Measurements from ENCODE around the gene ARHGAP26. TPM values are rescaled to one million over a fixed set of nuclear protein-coding genes. Genes with fewer than 3 reads are reported as not detected.

Gene ARHGAP26
- total RNA-seq, 1 experiment from 2014 or later = 54.3 TPM

- Mint-ChIP-seq H3K4me3 (ENCODE audit: unreplicated experiment) (no peak overlapping the region), H3K27me3 (ENCODE audit: insufficient read depth, unreplicated experiment) (no peaks in the 10 kb centered on the region), H3K27ac (ENCODE audit: low read depth, unreplicated experiment) (peak overlapping the region; percentile 68), H3K36me3 (ENCODE audit: insufficient read depth, unreplicated experiment) (no peaks in the 10 kb centered on the region), H3K9me3 (ENCODE audit: unreplicated experiment) (peaks cover 8% of the 10 kb centered on the region), H3K4me1 (ENCODE audit: insufficient read depth, unreplicated experiment) (peaks cover 14% of the 10 kb centered on the region)
- intact Hi-C loops (cut with micrococcal nuclease) = no loop called here
- ChIA-PET CTCF (interaction anchor here (0.7 to 1.0 kb wide), 2 partner anchors 10 to 28 kb away, joined by 3 read pairs; no protein-coding TSS in a partner anchor), POLR2A (interaction anchor here (0.7 to 1.7 kb wide), 9 partner anchors 12 to 230 kb away, joined by 3 to 5 read pairs (median 3); no protein-coding TSS in a partner anchor)
- peak; percentile 92 for DNase-seq (ENCODE audit: unreplicated experiment)
- TF ChIP-seq CTCF (IDR thresholded peaks at IDR 0.05; ENCODE audit: unreplicated experiment) = no peak
- no TSS peak for BruUV-seq (replicated peaks)
These were observed 263.5 kb downstream of the ARHGAP26 start for GRCh38 chr5:143033535-143034250.

GRCh38 chr5:143036146-143036927 lies 266.2 kb downstream of the ARHGAP26 start:
- intact Hi-C loops (cut with micrococcal nuclease) = no loop called here
- H3K9me3 Mint-ChIP-seq (ENCODE audit: unreplicated experiment) = peaks cover 8% of the 10 kb centered on the region
- no peak for TF ChIP-seq CTCF (IDR thresholded peaks at IDR 0.05; ENCODE audit: unreplicated experiment)
- POLR2A ChIA-PET = interaction anchor here (1.0 kb wide), 2 partner anchors 14 to 26 kb away, joined by 3 to 4 read pairs; no protein-coding TSS in a partner anchor
- peaks cover 20% of the 10 kb centered on the region for H3K4me1 Mint-ChIP-seq (ENCODE audit: insufficient read depth, unreplicated experiment)
- BruUV-seq (replicated peaks) = no TSS peak
- H3K27me3 Mint-ChIP-seq (ENCODE audit: insufficient read depth, unreplicated experiment) = no peaks in the 10 kb centered on the region
- CTCF ChIA-PET = interaction anchor here (0.6 to 1.3 kb wide), 2 partner anchors 24 to 449 kb away, joined by 3 read pairs; no protein-coding TSS in a partner anchor
- H3K4me3 Mint-ChIP-seq (ENCODE audit: unreplicated experiment) = no peak overlapping the region
- DNase-seq (ENCODE audit: unreplicated experiment) = no peak
- no peak overlapping the region for H3K27ac Mint-ChIP-seq (ENCODE audit: low read depth, unreplicated experiment)
- no peaks in the 10 kb centered on the region for H3K36me3 Mint-ChIP-seq (ENCODE audit: insufficient read depth, unreplicated experiment)

GRCh38 chr5:143037071-143037470 lies 266.9 kb downstream of the ARHGAP26 start:
- CTCF ChIA-PET = interaction anchor here (0.6 to 1.3 kb wide), 2 partner anchors 23 to 450 kb away, joined by 3 read pairs; no protein-coding TSS in a partner anchor
- POLR2A ChIA-PET = interaction anchor here (0.6 to 1.0 kb wide), 2 partner anchors 14 to 717 kb away, joined by 3 to 4 read pairs; no protein-coding TSS in a partner anchor

More at GRCh38 chr5:143037071-143037470, 266.9 kb downstream of the ARHGAP26 start:
- Mint-ChIP-seq H3K9me3 (ENCODE audit: unreplicated experiment) (peaks cover 8% of the 10 kb centered on the region), H3K27me3 (ENCODE audit: insufficient read depth, unreplicated experiment) (no peaks in the 10 kb centered on the region), H3K27ac (ENCODE audit: low read depth, unreplicated experiment) (no peak overlapping the region), H3K4me1 (ENCODE audit: insufficient read depth, unreplicated experiment) (peaks cover 23% of the 10 kb centered on the region), H3K4me3 (ENCODE audit: unreplicated experiment) (no peak overlapping the region), H3K36me3 (ENCODE audit: insufficient read depth, unreplicated experiment) (no peaks in the 10 kb centered on the region)
- intact Hi-C loops (cut with micrococcal nuclease) = no loop called here
- DNase-seq (ENCODE audit: unreplicated experiment) = no peak
- no TSS peak for BruUV-seq (replicated peaks)
- no peak for TF ChIP-seq CTCF (IDR thresholded peaks at IDR 0.05; ENCODE audit: unreplicated experiment)

All from MCF 10A (cell line).